GM21528 (cell line): Measurements from ENCODE around the gene MGAT4D.
"Not testable (repeated sequence)": the region's sequence is repeated elsewhere in the genome, so short reads cannot be mapped to it uniquely, and the experiment has no call there.

Experiments used
- ATAC-seq: cut with Tn5 transposase; IDR thresholded peaks from one replicate; pipeline ENCODE4 v1.9.1; 2021; ENCODE audit warnings: mild to moderate bottlenecking, moderate library complexity; ENCODE audit not compliant: unreplicated experiment, low FRiP score

MGAT4D gene

GRCh38 chr4:140444347-140444746 lies 53.7 kb downstream of the MGAT4D start:
- ATAC-seq: not testable (repeated sequence)

GRCh38 chr4:140439644-140440142 lies 58.4 kb downstream of the MGAT4D start:
- no peak for ATAC-seq

- ATAC-seq: no peak
Measured at GRCh38 chr4:140427919-140428471, 70.1 kb downstream of the MGAT4D start.

GRCh38 chr4:140427106-140427918 lies 70.8 kb downstream of the MGAT4D start, which contains the start of gene CLGN:
Gene CLGN (minus strand): TSS chr4:140427648. CDS start chr4:140413078, 14,570 bp downstream.
- peak; percentile 92 for ATAC-seq

- peak; percentile 24 for ATAC-seq
Measured at GRCh38 chr4:140426610-140427105, 71.4 kb downstream of the MGAT4D start.

GRCh38 chr4:140423106-140423505 lies 75.0 kb downstream of the MGAT4D start:
- ATAC-seq: no peak

- ATAC-seq: not testable (repeated sequence)
Measured at GRCh38 chr4:140413130-140413969, 84.7 kb downstream of the MGAT4D start.

GRCh38 chr4:140408974-140409373 lies 89.1 kb downstream of the MGAT4D start:
- no peak for ATAC-seq

GRCh38 chr4:140406292-140406691 lies 91.8 kb downstream of the MGAT4D start:
- no peak for ATAC-seq

GRCh38 chr4:140400111-140400510 lies 98.0 kb downstream of the MGAT4D start:
- no peak for ATAC-seq

GRCh38 chr4:140395668-140396067 lies 102.4 kb downstream of the MGAT4D start:
- no peak for ATAC-seq
